HepG2 (cell line): Measurements from ENCODE around the gene SLC2A4. TPM values are rescaled to one million over a fixed set of nuclear protein-coding genes. Genes with fewer than 3 reads are reported as not detected.

Experiments used
- ATAC-seq: fragments of 200-7000 bp; cut with Tn5 transposase; 3 replicates; pipeline ENCODE4 v1.9.1; 2020; ENCODE audit warnings: mild to moderate bottlenecking, moderate library complexity
- BruUV-seq: library from RNA; stranded (reverse); fragments of 400-500 nt; replicated peaks from 2 replicates; lab custom pipeline; 2021; lab: Mats Ljungman, UMichigan
- CTCF ChIA-PET: fragments of 300-600 bp; formaldehyde crosslinking; extraction: SDS; loops from one replicate; lab custom pipeline; 2021; ENCODE audit warnings: low total read pairs, inconsistent platforms, low intra/inter-chr PET ratio; lab: Yijun Ruan, JAX
- POLR2A ChIA-PET: fragments of 350-600 bp; sonication (Branson Sonifier 250); formaldehyde crosslinking; loops from one replicate; lab custom pipeline; 2020; ENCODE audit warnings: antibody characterized with exemption, inconsistent platforms; lab: Yijun Ruan, JAX
- DNase-seq: peaks from one replicate; pipeline ENCODE4 v3.0.0-alpha.2; 2015; ENCODE audit warnings: low spot score
- FAIRE-seq: peaks from 3 replicates; lab custom pipeline; 2011; peaks lifted over from hg19 to GRCh38; lab: Jason Lieb, UNC
- H2AFZ ChIP-seq: one replicate; pipeline ENCODE4 v1.6.1; 2011; ENCODE audit warnings: low read length, inconsistent platforms
- H3K27ac ChIP-seq: fragments of 300-600 bp; 3 replicates; pipeline ENCODE4 v1.8.0; 2011; ENCODE audit warnings: mixed run types, mild to moderate bottlenecking, mixed read lengths, low read length, inconsistent platforms; ENCODE audit not compliant: insufficient read depth; ENCODE audit errors: extremely low read length
- H3K27me3 ChIP-seq, 2 experiments: fragments of 200-600 bp in 1 of 2; 2 replicates in 1 of 2; 3 replicates in 1 of 2; pipeline versions ENCODE4 v1.6.0 to v1.8.0; 2011; ENCODE audit warnings: low read length in 2 of 2, mild to moderate bottlenecking in 2 of 2, moderate library complexity in 2 of 2, inconsistent platforms in 1 of 2; ENCODE audit not compliant: insufficient read depth in 2 of 2, control insufficient read depth in 1 of 2
- H3K36me3 ChIP-seq, 2 experiments: fragments of 200-600 bp in 1 of 2; replicated peaks in 1 of 2; 2 replicates in 1 of 2; 3 replicates in 1 of 2; pipeline versions ENCODE4 v1.5.1 to v1.8.0; 2011; ENCODE audit warnings: low read length in 2 of 2, inconsistent platforms in 1 of 2; ENCODE audit not compliant: insufficient read depth in 2 of 2, control insufficient read depth in 1 of 2
- H3K4me1 ChIP-seq: 2 replicates; pipeline ENCODE4 v1.5.1; 2012; ENCODE audit warnings: low read length, inconsistent platforms; ENCODE audit not compliant: insufficient read depth
- H3K4me2 ChIP-seq: 2 replicates; pipeline ENCODE4 v1.6.0; 2011; ENCODE audit warnings: low read depth, low read length, inconsistent platforms
- H3K4me3 ChIP-seq, 3 experiments: fragments of 200-600 bp in 1 of 3; sonication (generic), shearing (Covaris generic) in 1 of 3; replicated peaks in 1 of 3; 2 replicates each; pipeline ENCODE4 v1.5.1; 2011 to 2016; ENCODE audit warnings: low read length in 3 of 3, inconsistent platforms in 2 of 3, low read depth in 2 of 3, mild to moderate bottlenecking in 2 of 3, control low read depth in 1 of 3, mixed read lengths in 1 of 3; ENCODE audit not compliant: insufficient read depth in 1 of 3
- H3K79me2 ChIP-seq: one replicate; pipeline ENCODE4 v1.6.1; 2011; ENCODE audit warnings: low read length, inconsistent platforms; ENCODE audit not compliant: insufficient read depth
- H3K9ac ChIP-seq: 2 replicates; pipeline ENCODE4 v1.6.0; 2011; ENCODE audit warnings: mild to moderate bottlenecking, low read depth, low read length, inconsistent platforms; ENCODE audit not compliant: insufficient read depth
- H3K9me3 ChIP-seq: 2 replicates; pipeline ENCODE4 v1.5.1; 2012; ENCODE audit warnings: mild to moderate bottlenecking, low read length
- H4K20me1 ChIP-seq: 2 replicates; pipeline ENCODE4 v1.6.0; 2011; ENCODE audit warnings: inconsistent platforms, mild to moderate bottlenecking, low read length, moderate library complexity; ENCODE audit not compliant: insufficient read depth
- ATF7-NPFF ChIP-seq: sonication (generic); formaldehyde crosslinking; IDR thresholded peaks from 2 replicates; pipeline ENCODE4 v1.8.1; 2023; ENCODE audit warnings: mild to moderate bottlenecking, low read depth, missing genetic modification reagents, moderate library complexity
- CC2D1A ChIP-seq: sonication (generic); formaldehyde crosslinking; IDR thresholded peaks from 2 replicates; pipeline ENCODE4 v1.8.1; 2023; ENCODE audit warnings: mild to moderate bottlenecking, missing genetic modification reagents
- FOSL1 ChIP-seq: sonication (generic); formaldehyde crosslinking; IDR thresholded peaks from 2 replicates; pipeline ENCODE4 v1.9.0; 2021; ENCODE audit warnings: missing genetic modification reagents, borderline replicate concordance
- FOXK1 ChIP-seq: sonication (generic); formaldehyde crosslinking; IDR thresholded peaks from 2 replicates; pipeline ENCODE4 v1.4.0; 2020; ENCODE audit warnings: low read depth, missing genetic modification reagents, borderline replicate concordance
- GLI4 ChIP-seq: sonication (generic); formaldehyde crosslinking; IDR thresholded peaks from 2 replicates; pipeline ENCODE4 v1.5.1; 2020; ENCODE audit warnings: missing genetic modification reagents, mild to moderate bottlenecking, moderate library complexity, borderline replicate concordance
- JARID2 ChIP-seq: sonication (generic); formaldehyde crosslinking; IDR thresholded peaks from 2 replicates; pipeline ENCODE4 v1.8.1; 2023; ENCODE audit warnings: missing genetic modification reagents, inconsistent platforms; ENCODE audit not compliant: insufficient replicate concordance
- MIXL1 ChIP-seq: IDR thresholded peaks from 2 replicates; pipeline ENCODE4 v1.6.1; 2016
- MTF1 ChIP-seq: sonication (generic); formaldehyde crosslinking; IDR thresholded peaks from 2 replicates; pipeline ENCODE4 v1.5.0; 2020; ENCODE audit warnings: missing genetic modification reagents
- TCF12 ChIP-seq, 2 experiments: fragments of 450-650 bp in 1 of 2; sonication (generic) in 1 of 2; formaldehyde crosslinking in 1 of 2; IDR thresholded peaks; 2 replicates each; pipeline versions ENCODE4 v1.6.1 to v1.8.0; 2017 to 2022; ENCODE audit warnings: antibody characterized with exemption in 1 of 2, mild to moderate bottlenecking in 1 of 2, missing genetic modification reagents in 1 of 2, moderate library complexity in 1 of 2
- TGIF2 ChIP-seq: IDR thresholded peaks from 2 replicates; pipeline ENCODE4 v1.6.1; 2016; ENCODE audit warnings: control low read depth, missing compliant biosample characterization
- TRAFD1 ChIP-seq: sonication (generic); formaldehyde crosslinking; IDR thresholded peaks from 2 replicates; pipeline ENCODE4 v1.5.1; 2020; ENCODE audit warnings: missing genetic modification reagents, mild to moderate bottlenecking, borderline replicate concordance
- ZBTB7B ChIP-seq: sonication (generic); formaldehyde crosslinking; IDR thresholded peaks from 2 replicates; pipeline ENCODE4 v1.4.0; 2020; ENCODE audit warnings: missing genetic modification reagents
- ZFP91 ChIP-seq: sonication (generic); formaldehyde crosslinking; IDR thresholded peaks from 2 replicates; pipeline ENCODE4 v1.9.0; 2022; ENCODE audit warnings: missing genetic modification reagents, mild to moderate bottlenecking, borderline replicate concordance
- ZNF337 ChIP-seq: sonication (generic); formaldehyde crosslinking; IDR thresholded peaks from 2 replicates; pipeline ENCODE4 v1.5.1; 2020; ENCODE audit warnings: missing genetic modification reagents, low read depth, mild to moderate bottlenecking, borderline replicate concordance
- ZNF563 ChIP-seq: sonication (generic); formaldehyde crosslinking; IDR thresholded peaks from 2 replicates; pipeline ENCODE4 v1.8.0; 2022; ENCODE audit warnings: mild to moderate bottlenecking, moderate library complexity, missing genetic modification reagents
- ZNF660 ChIP-seq: sonication (generic); formaldehyde crosslinking; IDR thresholded peaks from 2 replicates; pipeline ENCODE4 v1.5.1; 2020; ENCODE audit warnings: mild to moderate bottlenecking, low read depth, missing genetic modification reagents, borderline replicate concordance
- ZNF670 ChIP-seq: sonication (generic); formaldehyde crosslinking; IDR thresholded peaks from 2 replicates; pipeline ENCODE4 v1.8.0; 2022; ENCODE audit warnings: mild to moderate bottlenecking, missing genetic modification reagents, borderline replicate concordance
- ZNF879 ChIP-seq: sonication (generic); formaldehyde crosslinking; IDR thresholded peaks from 2 replicates; pipeline ENCODE4 v1.8.1; 2023; ENCODE audit warnings: missing genetic modification reagents
- WGBS: methylation state at CpG from one replicate; pipeline ENCODE4 v1.1.6; 2017; ENCODE audit warnings: low lambda C conversion rate; 5-methylcytosine and 5-hydroxymethylcytosine counted together
- in situ Hi-C: cut with HindIII; loops from 2 replicates; pipeline ENCODE4 v1.10.0; 2017; ENCODE audit warnings: low pct_unique_long_range_greater_than_20kb; ENCODE audit not compliant: extremely low pct_ligation_motif_present
- intact Hi-C: fragments of 100-400 bp; cut with micrococcal nuclease; formaldehyde crosslinking; loops from one replicate; pipeline ENCODE4 v1.10.0; 2022; ENCODE audit not compliant: unreplicated experiment
- polyA plus RNA-seq, 8 experiments: library from polyadenylated mRNA; depleted of rRNA in 3 of 8; stranded (reverse) in 7 of 8; unstranded in 1 of 8; fragments of >200 nt; fragmentation: Illumina TruSeq in 4 of 8; extraction: Trizol in 4 of 8; gene quantifications; 2 replicates each; pipeline versions ENCODE4 v1.2.1 to v1.2.3, GENCODE V29; 2011 to 2016; ENCODE audit warnings: low read depth in 4 of 8, missing spikeins in 1 of 8, mixed read lengths in 1 of 8; ENCODE audit not compliant: insufficient read depth in 1 of 8
- total RNA-seq, 5 experiments: library from RNA; depleted of rRNA; stranded (reverse); fragments of >200 nt; fragmentation: Illumina TruSeq; extraction: Trizol; gene quantifications; 2 replicates each; pipeline ENCODE4 v1.2.3, GENCODE V29; 2016; ENCODE audit warnings: low read depth in 1 of 5

The SLC2A4 gene
- total and polyA plus RNA-seq, 2 of the 13 experiments (the other 11 are each of a cell fraction or from before 2014, with no cell fraction given): 4.9 to 5.8 TPM

- intact Hi-C loops (loop anchor here (5.0 kb wide), 1 partner anchor 40 kb away; the partner anchor contains the start of gene SLC2A4), in situ Hi-C loops (no loop called here)
- H3K27ac ChIP-seq: peak within 1 kb of the TSS; percentile 86
- peak within 1 kb of the TSS; percentile 61 to 85 (median 68) for H3K4me3 ChIP-seq
- ChIA-PET CTCF (interaction anchor here (1.6 kb wide), 1 partner anchor 54 kb away, joined by 11 read pairs; no protein-coding TSS in a partner anchor), POLR2A (interaction anchor here (0.7 to 4.3 kb wide), 20 partner anchors 8 to 206 kb away, joined by 3 to 35 read pairs (median 5); partner anchors contain the start of genes ACADVL, ASGR1, ASGR2 and CTDNEP1)
- ATAC-seq: peak; percentile 50
- H3K9ac ChIP-seq: peak within 1 kb of the TSS; percentile 92
- peak within 1 kb of the TSS; percentile 73 for H2AFZ ChIP-seq
- peaks cover 5 to 27% of the 10 kb centered on the region in 2 experiments; a peak in 4 of 5 replicates for H3K36me3 ChIP-seq
- no peaks in the 10 kb centered on the region for H4K20me1 ChIP-seq
- H3K4me1 ChIP-seq: peaks cover 28% of the 10 kb centered on the region
- TSS peak; percentile 77 for BruUV-seq
- FAIRE-seq: peak; percentile 84
- no peaks in the 10 kb centered on the region for H3K9me3 ChIP-seq
- peaks cover 40% of the 10 kb centered on the region for H3K79me2 ChIP-seq
- peak; percentile 82 for DNase-seq
- H3K4me2 ChIP-seq: peak within 1 kb of the TSS; percentile 97
- WGBS: 1% methylated on average over 44 of the region's 62 CpGs
- H3K27me3 ChIP-seq: no peaks in the 10 kb centered on the region; a peak in 1 of 5 replicates
- TF ChIP-seq TGIF2 (CRISPR knock-in tag) (no peak), ZNF879 (CRISPR knock-in tag) (no peak), FOSL1 (CRISPR knock-in tag) (no peak), ZNF337 (no peak), ZFP91 (CRISPR knock-in tag) (peak; percentile 76; the same call in 1 of the 2 replicates), GLI4 (peak; percentile 44; the same call in 1 of the 2 replicates), MTF1 (CRISPR knock-in tag) (no peak), ATF7-NPFF (CRISPR knock-in tag) (peak; percentile 78), FOXK1 (CRISPR knock-in tag) (no peak), TCF12 (IDR thresholded peaks at IDR 0.05) (no peak), TCF12 (CRISPR knock-in tag; IDR thresholded peaks at IDR 0.05) (no peak), ZBTB7B (CRISPR knock-in tag) (no peak), JARID2 (CRISPR knock-in tag) (no peak), ZNF660 (CRISPR knock-in tag) (no peak), TRAFD1 (CRISPR knock-in tag) (no peak), ZNF563 (CRISPR knock-in tag) (peak; percentile 80; the same call in 1 of the 2 replicates), MIXL1 (CRISPR knock-in tag) (no peak), CC2D1A (CRISPR knock-in tag) (no peak), ZNF670 (CRISPR knock-in tag) (0 out of 2 replicates have a peak, but pooled peaks have one; percentile 8)
These were observed 39.5 kb upstream of the SLC2A4 start, which contains the start of gene GABARAP for GRCh38 chr17:7241783-7242716. TSS of gene GABARAP (minus strand) at chr17:7242449. CDS start at chr17:7242330, 119 bp downstream.
